ENCODE measurements around the gene MCC. TPM values are rescaled to one million over a fixed set of nuclear protein-coding genes. Genes with fewer than 3 reads are reported as not detected.

Gene MCC
- total and polyA plus RNA-seq, 4 donors = 9.0 to 47.3 (median 14.7) TPM

- WGBS = 29% methylated on average over 3 of the region's 3 CpGs
- Histone ChIP-seq H3K4me1 (ENCODE audit: control insufficient read depth in 4 of 4, insufficient read depth in 4 of 4, low read length in 3 of 4) (peaks cover 17 to 62% (median 36%) of the 10 kb centered on the region in 4 donors), H3K9me3 (ENCODE audit: control insufficient read depth in 4 of 4, low read length in 3 of 4) (no peaks in the 10 kb centered on the region), H3K4me3 (ENCODE audit: low read depth in 1 of 3, low read length in 3 of 3) (no peak overlapping the region), H3K27me3 (ENCODE audit: control insufficient read depth in 4 of 4, insufficient read depth in 4 of 4, low read length in 3 of 4) (no peaks in the 10 kb centered on the region), H3K9ac (ENCODE audit: low read depth in 1 of 2, low read length in 2 of 2) (no peak overlapping the region), H3K36me3 (ENCODE audit: control insufficient read depth in 4 of 4, insufficient read depth in 3 of 4, low read depth in 1 of 4, low read length in 3 of 4) (no peaks in the 10 kb centered on the region), H3K27ac (ENCODE audit: low read depth in 1 of 2, low read length in 2 of 2) (peak overlapping the region in 1 of 2 donors; percentile 55)
- TF ChIP-seq, protein P1, sequence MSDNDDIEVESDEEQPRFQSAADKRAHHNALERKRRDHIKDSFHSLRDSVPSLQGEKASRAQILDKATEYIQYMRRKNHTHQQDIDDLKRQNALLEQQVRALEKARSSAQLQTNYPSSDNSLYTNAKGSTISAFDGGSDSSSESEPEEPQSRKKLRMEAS (IDR thresholded peaks at IDR 0.05) = no peak
- no peak for TF ChIP-seq HNF4A (conservative IDR thresholded peaks at IDR 0.05)
- TF ChIP-seq, protein P2, sequence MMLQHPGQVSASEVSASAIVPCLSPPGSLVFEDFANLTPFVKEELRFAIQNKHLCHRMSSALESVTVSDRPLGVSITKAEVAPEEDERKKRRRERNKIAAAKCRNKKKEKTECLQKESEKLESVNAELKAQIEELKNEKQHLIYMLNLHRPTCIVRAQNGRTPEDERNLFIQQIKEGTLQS (IDR thresholded peaks at IDR 0.05) = no peak
- no peak for TF ChIP-seq SP1 (IDR thresholded peaks at IDR 0.05)
- TF ChIP-seq, protein P3, sequence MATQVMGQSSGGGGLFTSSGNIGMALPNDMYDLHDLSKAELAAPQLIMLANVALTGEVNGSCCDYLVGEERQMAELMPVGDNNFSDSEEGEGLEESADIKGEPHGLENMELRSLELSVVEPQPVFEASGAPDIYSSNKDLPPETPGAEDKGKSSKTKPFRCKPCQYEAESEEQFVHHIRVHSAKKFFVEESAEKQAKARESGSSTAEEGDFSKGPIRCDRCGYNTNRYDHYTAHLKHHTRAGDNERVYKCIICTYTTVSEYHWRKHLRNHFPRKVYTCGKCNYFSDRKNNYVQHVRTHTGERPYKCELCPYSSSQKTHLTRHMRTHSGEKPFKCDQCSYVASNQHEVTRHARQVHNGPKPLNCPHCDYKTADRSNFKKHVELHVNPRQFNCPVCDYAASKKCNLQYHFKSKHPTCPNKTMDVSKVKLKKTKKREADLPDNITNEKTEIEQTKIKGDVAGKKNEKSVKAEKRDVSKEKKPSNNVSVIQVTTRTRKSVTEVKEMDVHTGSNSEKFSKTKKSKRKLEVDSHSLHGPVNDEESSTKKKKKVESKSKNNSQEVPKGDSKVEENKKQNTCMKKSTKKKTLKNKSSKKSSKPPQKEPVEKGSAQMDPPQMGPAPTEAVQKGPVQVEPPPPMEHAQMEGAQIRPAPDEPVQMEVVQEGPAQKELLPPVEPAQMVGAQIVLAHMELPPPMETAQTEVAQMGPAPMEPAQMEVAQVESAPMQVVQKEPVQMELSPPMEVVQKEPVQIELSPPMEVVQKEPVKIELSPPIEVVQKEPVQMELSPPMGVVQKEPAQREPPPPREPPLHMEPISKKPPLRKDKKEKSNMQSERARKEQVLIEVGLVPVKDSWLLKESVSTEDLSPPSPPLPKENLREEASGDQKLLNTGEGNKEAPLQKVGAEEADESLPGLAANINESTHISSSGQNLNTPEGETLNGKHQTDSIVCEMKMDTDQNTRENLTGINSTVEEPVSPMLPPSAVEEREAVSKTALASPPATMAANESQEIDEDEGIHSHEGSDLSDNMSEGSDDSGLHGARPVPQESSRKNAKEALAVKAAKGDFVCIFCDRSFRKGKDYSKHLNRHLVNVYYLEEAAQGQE (IDR thresholded peaks at IDR 0.05) = no peak
- TF ChIP-seq YY1 (IDR thresholded peaks at IDR 0.05) = no peak
- no peak for TF ChIP-seq HNF4G (IDR thresholded peaks at IDR 0.05)
- no peak for TF ChIP-seq EGR1 (IDR thresholded peaks at IDR 0.05; ENCODE audit: low read depth in 2 of 2)
- DNase-seq (ENCODE audit: low spot score) = no peak
Measured at GRCh38 chr5:113266913-113267227, 221.4 kb downstream of the MCC start.

GRCh38 chr5:113266227-113266912, 221.9 kb downstream of the MCC start:
- peak overlapping the region; percentile 30 to 55 for H3K27ac ChIP-seq (ENCODE audit: low read depth in 1 of 2, low read length in 2 of 2)
- WGBS = 66% methylated on average over 4 of the region's 4 CpGs
- no peaks in the 10 kb centered on the region for H3K36me3 ChIP-seq (ENCODE audit: control insufficient read depth in 4 of 4, insufficient read depth in 3 of 4, low read depth in 1 of 4, low read length in 3 of 4)
- H3K9me3 ChIP-seq (ENCODE audit: control insufficient read depth in 4 of 4, low read length in 3 of 4) = no peaks in the 10 kb centered on the region
- H3K4me1 ChIP-seq (ENCODE audit: control insufficient read depth in 4 of 4, insufficient read depth in 4 of 4, low read length in 3 of 4) = peaks cover 17 to 60% (median 36%) of the 10 kb centered on the region in 4 donors
- TF ChIP-seq HNF4A (conservative IDR thresholded peaks at IDR 0.05) (peak; percentile 51 to 64), GABPA (IDR thresholded peaks at IDR 0.05 in 1 of 2, conservative IDR thresholded peaks at IDR 0.05 in 1 of 2) (no peak), CTCF (IDR thresholded peaks at IDR 0.05; ENCODE audit: low read depth, low read length, missing input control) (no peak), FOXA2 (IDR thresholded peaks at IDR 0.05) (peak; percentile 78), EGR1 (IDR thresholded peaks at IDR 0.05; ENCODE audit: low read depth in 2 of 2) (no peak), ZBTB33 (IDR thresholded peaks at IDR 0.05) (no peak), RXRA (IDR thresholded peaks at IDR 0.05) (peak; percentile 45 to 53), YY1 (IDR thresholded peaks at IDR 0.05) (no peak), HNF4G (IDR thresholded peaks at IDR 0.05) (no peak), RAD21 (IDR thresholded peaks at IDR 0.05) (peak in 1 of 2 donors; percentile 49), SP1 (IDR thresholded peaks at IDR 0.05) (peak; percentile 38), NR2F2 (IDR thresholded peaks at IDR 0.05) (no peak), JUND (IDR thresholded peaks at IDR 0.05) (peak; percentile 39 to 57), FOXA1 (IDR thresholded peaks at IDR 0.05) (peak; percentile 69), TAF1 (conservative IDR thresholded peaks at IDR 0.05) (no peak)
- TF ChIP-seq, protein P3 (IDR thresholded peaks at IDR 0.05) = no peak
- TF ChIP-seq, protein P1 (IDR thresholded peaks at IDR 0.05) = peak; percentile 12
- TF ChIP-seq, protein P2 (IDR thresholded peaks at IDR 0.05) = peak; percentile 55
- DNase-seq (ENCODE audit: low spot score) = no peak
- H3K27me3 ChIP-seq (ENCODE audit: control insufficient read depth in 4 of 4, insufficient read depth in 4 of 4, low read length in 3 of 4) = no peaks in the 10 kb centered on the region
- no peak overlapping the region for H3K4me3 ChIP-seq (ENCODE audit: low read depth in 1 of 3, low read length in 3 of 3)
- H3K9ac ChIP-seq (ENCODE audit: low read depth in 1 of 2, low read length in 2 of 2) = no peak overlapping the region

Measured in liver (tissue), 9 donors.